IMR-90 (cell line): ENCODE results near the gene GDF15. TPM values are rescaled to one million over a fixed set of nuclear protein-coding genes. Genes with fewer than 3 reads are reported as not detected.

Experiments used
- ATAC-seq: fragments of 200-7000 bp; cut with Tn5 transposase; 2 replicates; pipeline ENCODE4 v1.9.1; 2020; ENCODE audit warnings: low read depth, mild to moderate bottlenecking, moderate library complexity
- BruUV-seq: library from RNA; stranded (reverse); fragments of 400-500 nt; replicated peaks from 2 replicates; lab custom pipeline; 2021; lab: Mats Ljungman, UMichigan
- CTCF ChIA-PET: fragments of 300-600 bp; formaldehyde crosslinking; extraction: SDS; loops from one replicate; lab custom pipeline; 2021; ENCODE audit warnings: antibody characterized with exemption; lab: Yijun Ruan, JAX
- POLR2A ChIA-PET: fragments of 300-600 bp; sonication (Branson Sonifier 250); formaldehyde crosslinking; loops from one replicate; lab custom pipeline; 2022; ENCODE audit warnings: antibody characterized with exemption; ENCODE audit not compliant: unreplicated experiment; lab: Charles Lee
- DNase-seq: peaks from one replicate; pipeline ENCODE4 v3.0.0; 2013
- H2AFZ ChIP-seq: replicated peaks from 2 replicates; pipeline ENCODE3; 2013; ENCODE audit warnings: low read length, mild to moderate bottlenecking; ENCODE audit not compliant: poor library complexity
- H2AK5ac ChIP-seq: 2 replicates; pipeline ENCODE4 v1.6.1; 2013; ENCODE audit warnings: low read depth, low read length, inconsistent platforms
- H2AK9ac ChIP-seq: replicated peaks from 2 replicates; pipeline ENCODE3; 2013; ENCODE audit warnings: mild to moderate bottlenecking, low read depth, low read length, moderate library complexity; ENCODE audit not compliant: poor library complexity
- H2BK120ac ChIP-seq: 2 replicates; pipeline ENCODE4 v1.6.1; 2013; ENCODE audit warnings: low read depth, low read length, inconsistent platforms
- H2BK15ac ChIP-seq: 3 replicates; pipeline ENCODE4 v1.6.1; 2013; ENCODE audit warnings: low read depth, low read length, inconsistent platforms
- H2BK20ac ChIP-seq: 2 replicates; pipeline ENCODE4 v1.6.1; 2013; ENCODE audit warnings: low read depth, mild to moderate bottlenecking, inconsistent platforms, low read length, moderate library complexity
- H2BK5ac ChIP-seq: 2 replicates; pipeline ENCODE4 v1.6.1; 2013; ENCODE audit warnings: mild to moderate bottlenecking, low read depth, low read length, inconsistent platforms; ENCODE audit not compliant: poor library complexity, severe bottlenecking
- H3K14ac ChIP-seq: replicated peaks from 2 replicates; pipeline ENCODE4 v1.6.1; 2013; ENCODE audit warnings: low read depth, low read length, inconsistent platforms
- H3K18ac ChIP-seq: 2 replicates; pipeline ENCODE4 v1.6.1; 2013; ENCODE audit warnings: low read depth, low read length, control low read depth
- H3K23ac ChIP-seq: 2 replicates; pipeline ENCODE4 v1.6.1; 2013; ENCODE audit warnings: low read depth, low read length, inconsistent platforms
- H3K27ac ChIP-seq: 2 replicates; pipeline ENCODE4 v1.5.1; 2013; ENCODE audit warnings: mild to moderate bottlenecking, control low read depth, low read length; ENCODE audit not compliant: insufficient read depth
- H3K27me3 ChIP-seq: 2 replicates; pipeline ENCODE4 v1.6.1; 2013; ENCODE audit warnings: low read length; ENCODE audit not compliant: control insufficient read depth, insufficient read depth
- H3K36me3 ChIP-seq: 2 replicates; pipeline ENCODE4 v1.6.1; 2013; ENCODE audit warnings: low read length, mixed read lengths; ENCODE audit not compliant: control insufficient read depth, insufficient read depth
- H3K4ac ChIP-seq: 2 replicates; pipeline ENCODE4 v1.6.1; 2013; ENCODE audit warnings: low read depth, low read length, inconsistent platforms
- H3K4me1 ChIP-seq: 2 replicates; pipeline ENCODE4 v1.6.1; 2013; ENCODE audit warnings: low read length, mixed read lengths; ENCODE audit not compliant: control insufficient read depth, insufficient read depth
- H3K4me2 ChIP-seq: 2 replicates; pipeline ENCODE4 v1.6.1; 2013; ENCODE audit warnings: low read depth, mild to moderate bottlenecking, control low read depth, low read length, moderate library complexity
- H3K4me3 ChIP-seq: 2 replicates; pipeline ENCODE4 v1.5.1; 2013; ENCODE audit warnings: low read depth, mild to moderate bottlenecking, control low read depth, low read length, moderate library complexity; ENCODE audit not compliant: insufficient read depth
- H3K56ac ChIP-seq: 2 replicates; pipeline ENCODE4 v1.6.1; 2013; ENCODE audit warnings: low read length, inconsistent platforms; ENCODE audit not compliant: insufficient read depth; ENCODE audit errors: extremely low read depth
- H3K79me1 ChIP-seq, 2 experiments: 2 replicates each; pipeline ENCODE4 v1.6.1; 2013; ENCODE audit warnings: low read length in 2 of 2, inconsistent platforms in 1 of 2, low read depth in 1 of 2
- H3K9ac ChIP-seq: 2 replicates; pipeline ENCODE4 v1.6.1; 2013; ENCODE audit warnings: low read depth, low read length, control low read depth
- H3K9me1 ChIP-seq: 2 replicates; pipeline ENCODE4 v1.6.1; 2013; ENCODE audit warnings: low read length, inconsistent platforms; ENCODE audit not compliant: insufficient read depth
- H3K9me3 ChIP-seq: 2 replicates; pipeline ENCODE4 v1.6.1; 2013; ENCODE audit warnings: low read length; ENCODE audit not compliant: control insufficient read depth, insufficient read depth
- H4K20me1 ChIP-seq: 2 replicates; pipeline ENCODE4 v1.6.1; 2013; ENCODE audit warnings: low read length, inconsistent platforms; ENCODE audit not compliant: insufficient read depth
- H4K5ac ChIP-seq: 2 replicates; pipeline ENCODE4 v1.6.1; 2013; ENCODE audit warnings: mild to moderate bottlenecking, low read depth, low read length, control low read depth
- H4K8ac ChIP-seq, 2 experiments: 2 replicates each; pipeline ENCODE4 v1.6.1; 2013; ENCODE audit warnings: low read depth in 2 of 2, low read length in 2 of 2, control low read depth in 1 of 2, inconsistent platforms in 1 of 2
- H4K91ac ChIP-seq: 2 replicates; pipeline ENCODE4 v1.6.1; 2013; ENCODE audit warnings: low read depth, low read length, inconsistent platforms; ENCODE audit not compliant: insufficient read depth
- CHD1 ChIP-seq: IDR thresholded peaks from 2 replicates; pipeline ENCODE4 v1.6.1; 2012; ENCODE audit warnings: low read depth, low read length, improper control_type of control experiment
- MAFK ChIP-seq: IDR thresholded peaks from 2 replicates; pipeline ENCODE4 v1.6.1; 2012; ENCODE audit warnings: low read depth, low read length, improper control_type of control experiment
- POLR2A ChIP-seq: IDR thresholded peaks from 2 replicates; pipeline ENCODE4 v1.6.1; 2012; ENCODE audit warnings: mild to moderate bottlenecking, low read depth, low read length
- RCOR1 ChIP-seq: IDR thresholded peaks from 2 replicates; pipeline ENCODE4 v1.6.1; 2012; ENCODE audit warnings: mild to moderate bottlenecking, low read length, improper control_type of control experiment; ENCODE audit not compliant: insufficient replicate concordance
- WGBS, 2 experiments: methylation state at CpG; one replicate each; pipeline versions ENCODE4 v1.1.5 to v1.1.7; 2013; ENCODE audit warnings: missing lambda C conversion rate in 2 of 2; ENCODE audit not compliant: insufficient read length in 1 of 2; ENCODE audit errors: extremely low coverage in 2 of 2; 5-methylcytosine and 5-hydroxymethylcytosine counted together
- dilution Hi-C: fragments of 300-500 bp; cut with HindIII; formaldehyde crosslinking; loops from one replicate; pipeline ENCODE4 v1.14.3; 2018; ENCODE audit warnings: low sequenced_read_pairs; ENCODE audit not compliant: unreplicated experiment
- in situ Hi-C: fragments of 300-500 bp; cut with MboI; formaldehyde crosslinking; loops from 3 replicates; pipeline ENCODE4 v1.14.3; 2019; ENCODE audit warnings: low sequenced_read_pairs, inconsistent platforms, mixed read lengths
- intact Hi-C: fragments of 100-400 bp; cut with micrococcal nuclease; formaldehyde crosslinking; loops from 2 replicates; pipeline ENCODE4 v1.10.0; 2022
- polyA plus RNA-seq, 3 experiments: library from polyadenylated mRNA; depleted of rRNA; stranded (reverse); fragments of >200 nt; gene quantifications; 2 replicates each; pipeline ENCODE4 v1.2.3, GENCODE V29; 2012; ENCODE audit warnings: low replicate concordance in 1 of 3
- total RNA-seq: library from RNA; depleted of rRNA; stranded (reverse); fragments of >200 nt; gene quantifications from 2 replicates; pipeline ENCODE4 v1.2.3, GENCODE V29; 2012
- TF ChIP-seq, protein P1 (sequence below): fragments of 150-350 bp; IDR thresholded peaks from 2 replicates; pipeline ENCODE4 v1.6.1; 2017; ENCODE audit warnings: mild to moderate bottlenecking, antibody characterized with exemption, low read length, low read depth

The GDF15 gene
- total and polyA plus RNA-seq, 2 of the 4 experiments (the other 2 are of a cell fraction), result 5.6 to 49.8 TPM

DNA sequence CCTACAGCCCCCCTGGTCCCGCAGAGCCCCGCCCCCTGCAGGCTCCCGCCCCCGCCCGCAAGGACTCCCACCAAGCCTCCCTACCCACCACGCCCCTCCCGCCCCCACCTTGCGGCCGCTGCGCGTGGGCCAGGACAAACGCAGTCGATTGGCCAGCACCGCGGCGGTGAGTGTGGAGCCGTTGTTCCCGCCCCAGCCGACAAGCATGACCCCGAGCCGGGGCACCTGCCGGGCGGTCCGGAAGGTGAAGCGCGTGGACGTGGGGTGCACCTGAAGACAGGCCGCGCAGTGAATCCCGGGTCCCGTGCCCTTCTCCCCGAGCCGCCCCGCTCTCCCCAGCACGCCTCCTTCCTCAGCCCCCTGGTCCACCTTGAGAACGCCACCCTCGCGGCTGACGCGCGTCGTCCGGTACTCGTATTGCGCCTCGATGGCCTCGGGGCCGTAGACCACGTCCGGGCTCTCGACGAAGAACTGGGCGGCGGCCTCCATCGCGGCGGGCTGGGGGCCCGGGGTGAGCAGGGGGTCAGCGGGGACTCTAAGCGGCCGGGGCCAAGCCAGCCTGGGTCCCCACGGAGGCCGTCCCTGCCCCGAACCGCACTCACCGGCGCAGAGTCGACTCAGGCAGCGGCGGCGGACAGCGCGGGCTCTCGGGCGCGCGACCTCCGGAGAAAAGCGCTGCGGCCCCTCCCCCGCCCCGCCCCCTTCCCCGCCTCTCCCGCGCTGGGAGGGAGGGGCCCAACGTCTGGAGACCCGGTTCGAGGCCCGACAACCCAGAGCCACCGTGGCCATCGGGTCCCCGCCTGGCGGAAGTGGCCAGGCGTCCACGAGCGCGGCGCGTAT lies 51.8 kb downstream of the GDF15 start, which contains the start of gene ISYNA1:
TSS of gene ISYNA1 (minus strand) at position 643 of the 840 bp plus-strand sequence. CDS start at position 489, 154 bp downstream.
- H4K8ac ChIP-seq, result peak within 1 kb of the TSS in 1 of 2 experiments; percentile 88; a peak in 1 of 4 replicates
- peak within 1 kb of the TSS; percentile 88; the same call in 1 of the 3 replicates for H2BK15ac ChIP-seq
- intact Hi-C loops, result no loop called here
- WGBS, 2 experiments, result 1% methylated on average over 42 of the region's 99 CpGs; no CpG with 5 or more reads in 1 of the 2 experiments
- in situ Hi-C loops, result no loop called here
- peak within 1 kb of the TSS; percentile 60 for H3K4me3 ChIP-seq
- dilution Hi-C loops, result no loop called here
- H2AK5ac ChIP-seq, result peak within 1 kb of the TSS; percentile 98; the same call in 1 of the 2 replicates
- peaks cover 15% of the 10 kb centered on the region; the same call in 1 of the 2 replicates for H3K36me3 ChIP-seq
- ATAC-seq, result peak; percentile 41
- peak within 1 kb of the TSS; percentile 78 for H3K4ac ChIP-seq
- ChIA-PET POLR2A (no interaction called here), CTCF (no interaction called here)
- H3K14ac ChIP-seq, result peak within 1 kb of the TSS; percentile 69; the same call in 1 of the 2 replicates
- no peak within 1 kb of the TSS; the same call in 1 of the 2 replicates for H3K27ac ChIP-seq
- peaks cover 7 to 24% of the 10 kb centered on the region in 2 experiments; a peak in 3 of 4 replicates for H3K79me1 ChIP-seq
- H4K20me1 ChIP-seq, result peaks cover 56% of the 10 kb centered on the region
- peaks cover 12% of the 10 kb centered on the region; the same call in 1 of the 2 replicates for H3K9me1 ChIP-seq
- no TSS peak for BruUV-seq
- H4K5ac ChIP-seq, result peak within 1 kb of the TSS; percentile 91
- H3K4me2 ChIP-seq, result peak within 1 kb of the TSS; percentile 97
- no peak within 1 kb of the TSS for H3K18ac ChIP-seq
- peak within 1 kb of the TSS; percentile 98 for H2AK9ac ChIP-seq
- no peak for TF ChIP-seq POLR2A
- TF ChIP-seq RCOR1, result no peak
- no peak for TF ChIP-seq MAFK
- TF ChIP-seq CHD1, result no peak
- TF ChIP-seq, protein P1, sequence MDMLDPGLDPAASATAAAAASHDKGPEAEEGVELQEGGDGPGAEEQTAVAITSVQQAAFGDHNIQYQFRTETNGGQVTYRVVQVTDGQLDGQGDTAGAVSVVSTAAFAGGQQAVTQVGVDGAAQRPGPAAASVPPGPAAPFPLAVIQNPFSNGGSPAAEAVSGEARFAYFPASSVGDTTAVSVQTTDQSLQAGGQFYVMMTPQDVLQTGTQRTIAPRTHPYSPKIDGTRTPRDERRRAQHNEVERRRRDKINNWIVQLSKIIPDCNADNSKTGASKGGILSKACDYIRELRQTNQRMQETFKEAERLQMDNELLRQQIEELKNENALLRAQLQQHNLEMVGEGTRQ, result no peak
- no peak within 1 kb of the TSS for H3K56ac ChIP-seq
- H3K9ac ChIP-seq, result peak within 1 kb of the TSS; percentile 39
- H2BK120ac ChIP-seq, result no peak within 1 kb of the TSS
- peak within 1 kb of the TSS; percentile 83 for H4K91ac ChIP-seq
- no peak within 1 kb of the TSS for H2BK20ac ChIP-seq
- no peaks in the 10 kb centered on the region for H3K9me3 ChIP-seq
- peak within 1 kb of the TSS; percentile 66; the same call in 1 of the 2 replicates for H3K23ac ChIP-seq
- H3K27me3 ChIP-seq, result no peaks in the 10 kb centered on the region
- peak within 1 kb of the TSS; percentile 32 for H2BK5ac ChIP-seq
- peaks cover 23% of the 10 kb centered on the region; the same call in 1 of the 2 replicates for H3K4me1 ChIP-seq
- peak; percentile 20 for DNase-seq
- peak within 1 kb of the TSS; percentile 92 for H2AFZ ChIP-seq
